ENCODE results near the gene IGSF21.

Gene IGSF21

GRCh38 chr1:18079941-18080735 lies 27.5 kb upstream of the IGSF21 start:
- H3K9me3 Mint-ChIP-seq: no peaks in the 10 kb centered on the region
- no peak overlapping the region for H3K27ac Mint-ChIP-seq
- no peak overlapping the region for H3K4me3 Mint-ChIP-seq
- H3K27me3 Mint-ChIP-seq (ENCODE audit: low read depth): peaks cover 84% of the 10 kb centered on the region
- peaks cover 28% of the 10 kb centered on the region for H3K4me1 Mint-ChIP-seq
- no peak for TF ChIP-seq CTCF (IDR thresholded peaks at IDR 0.05; ENCODE audit: unreplicated experiment in 3 of 3)
- no peaks in the 10 kb centered on the region for H3K36me3 Mint-ChIP-seq (ENCODE audit: low read depth)

GRCh38 chr1:18085387-18086074 lies 22.1 kb upstream of the IGSF21 start:
- TF ChIP-seq CTCF (IDR thresholded peaks at IDR 0.05; ENCODE audit: unreplicated experiment in 3 of 3): no peak
- Mint-ChIP-seq H3K4me3 (no peak overlapping the region), H3K27me3 (ENCODE audit: low read depth) (peaks cover 77% of the 10 kb centered on the region)

GRCh38 chr1:18088077-18088594 lies 19.5 kb upstream of the IGSF21 start:
- H3K27ac Mint-ChIP-seq: no peak overlapping the region
- H3K4me1 Mint-ChIP-seq: peaks cover 12% of the 10 kb centered on the region
- TF ChIP-seq CTCF (IDR thresholded peaks at IDR 0.05; ENCODE audit: unreplicated experiment in 3 of 3): no peak
- no peaks in the 10 kb centered on the region for H3K36me3 Mint-ChIP-seq (ENCODE audit: low read depth)
- no peak overlapping the region for H3K4me3 Mint-ChIP-seq
- H3K27me3 Mint-ChIP-seq (ENCODE audit: low read depth): peaks cover 84% of the 10 kb centered on the region
- H3K9me3 Mint-ChIP-seq: no peaks in the 10 kb centered on the region

More at GRCh38 chr1:18085387-18086074, 22.1 kb upstream of the IGSF21 start:
- Mint-ChIP-seq H3K4me1 (no peaks in the 10 kb centered on the region), H3K9me3 (no peaks in the 10 kb centered on the region), H3K36me3 (ENCODE audit: low read depth) (no peaks in the 10 kb centered on the region), H3K27ac (no peak overlapping the region)

- no peak overlapping the region for H3K4me3 Mint-ChIP-seq
- peaks cover 77% of the 10 kb centered on the region for H3K27me3 Mint-ChIP-seq (ENCODE audit: low read depth)
- H3K27ac Mint-ChIP-seq: no peak overlapping the region
- peaks cover 12% of the 10 kb centered on the region for H3K4me1 Mint-ChIP-seq
- H3K36me3 Mint-ChIP-seq (ENCODE audit: low read depth): no peaks in the 10 kb centered on the region
- H3K9me3 Mint-ChIP-seq: no peaks in the 10 kb centered on the region
- no peak for TF ChIP-seq CTCF (IDR thresholded peaks at IDR 0.05; ENCODE audit: unreplicated experiment in 3 of 3)
Measured at GRCh38 chr1:18089488-18089887, 18.1 kb upstream of the IGSF21 start.

GRCh38 chr1:18090636-18091035 lies 17.0 kb upstream of the IGSF21 start:
- H3K4me3 Mint-ChIP-seq: no peak overlapping the region
- peaks cover 3% of the 10 kb centered on the region for H3K9me3 Mint-ChIP-seq
- H3K4me1 Mint-ChIP-seq: peaks cover 12% of the 10 kb centered on the region
- TF ChIP-seq CTCF (IDR thresholded peaks at IDR 0.05; ENCODE audit: unreplicated experiment in 3 of 3): no peak
- H3K27me3 Mint-ChIP-seq (ENCODE audit: low read depth): peaks cover 76% of the 10 kb centered on the region
- no peak overlapping the region for H3K27ac Mint-ChIP-seq
- no peaks in the 10 kb centered on the region for H3K36me3 Mint-ChIP-seq (ENCODE audit: low read depth)

All from nephron (organoid).